Measurements from ENCODE around the gene TLR6. TPM values are rescaled to one million over a fixed set of nuclear protein-coding genes. Genes with fewer than 3 reads are reported as not detected.

TLR6 gene
- total RNA-seq, 1 experiment from 2014 or later = 4.8 TPM

- no peaks in the 10 kb centered on the region for H3K4me1 ChIP-seq (ENCODE audit: control insufficient read depth in 1 of 2, insufficient read depth in 2 of 2, low read length in 2 of 2)
- H3K4me2 ChIP-seq (ENCODE audit: low read length) = no peak overlapping the region
- no peak overlapping the region for H3K27ac ChIP-seq (ENCODE audit: low read depth, low read length)
- H4K20me1 ChIP-seq (ENCODE audit: insufficient read depth) = no peaks in the 10 kb centered on the region
- no peak for TF ChIP-seq ZFX (IDR thresholded peaks at IDR 0.05)
- no peak for TF ChIP-seq ZNF274 (IDR thresholded peaks at IDR 0.05; ENCODE audit: low read depth, low read length)
- TF ChIP-seq EGR1 (IDR thresholded peaks at IDR 0.05; ENCODE audit: low read depth) = no peak
- TF ChIP-seq POLR2AphosphoS5 (IDR thresholded peaks at IDR 0.05; ENCODE audit: low read depth, low read length) = no peak
- no peak for TF ChIP-seq EZH2 (IDR thresholded peaks at IDR 0.05)
- no peak for TF ChIP-seq POLR2A (IDR thresholded peaks at IDR 0.05; ENCODE audit: borderline replicate concordance, extremely low read depth, insufficient read depth, insufficient read length)
- TF ChIP-seq SP1 (IDR thresholded peaks at IDR 0.05; ENCODE audit: low read depth) = no peak
- TF ChIP-seq YY1 (IDR thresholded peaks at IDR 0.05; ENCODE audit: extremely low read depth, insufficient replicate concordance, low read depth, low read length) = no peak
- no peak for TF ChIP-seq JUND (IDR thresholded peaks at IDR 0.05)
- TF ChIP-seq SIN3A (IDR thresholded peaks at IDR 0.05; ENCODE audit: low read depth) = no peak
- TF ChIP-seq SRF (IDR thresholded peaks at IDR 0.05; ENCODE audit: low read depth) = no peak
- no peak for TF ChIP-seq MAX (IDR thresholded peaks at IDR 0.05)
- no peak for TF ChIP-seq CEBPB (IDR thresholded peaks at IDR 0.05; ENCODE audit: low read depth)
- no peak for TF ChIP-seq ATF3 (IDR thresholded peaks at IDR 0.05)
- no peak for TF ChIP-seq RAD21 (IDR thresholded peaks at IDR 0.05; ENCODE audit: low read depth)
- H3K27me3 ChIP-seq (ENCODE audit: insufficient read depth, low read length) = no peaks in the 10 kb centered on the region
- POLR2A ChIA-PET = no interaction called here
- H3K9ac ChIP-seq (ENCODE audit: low read length) = no peak overlapping the region
- intact Hi-C loops (cut with micrococcal nuclease) = no loop called here
- no peaks in the 10 kb centered on the region for H3K9me3 ChIP-seq (ENCODE audit: control insufficient read depth in 1 of 2, insufficient read depth in 1 of 2, low read depth in 1 of 2, low read length in 2 of 2)
- H3K79me2 ChIP-seq (ENCODE audit: insufficient read depth, low read length) = no peaks in the 10 kb centered on the region
- RAD21 ChIA-PET (ENCODE audit: low non-redundant PET in 1 of 2, low total read pairs in 2 of 2, uncharacterized antibody in 2 of 2, unreplicated experiment in 2 of 2) = no interaction called here
- BruUV-seq (replicated peaks) = no TSS peak
- H3K9me2 ChIP-seq (ENCODE audit: insufficient read depth) = no peaks in the 10 kb centered on the region
- CTCF ChIA-PET = no interaction called here
- no peak for DNase-seq (ENCODE audit: low read depth, low spot score)
- no peak overlapping the region for H3K4me3 ChIP-seq (replicated peaks in 1 of 2; ENCODE audit: low read depth in 1 of 2, low read length in 2 of 2)
- no peaks in the 10 kb centered on the region for H3K36me3 ChIP-seq (ENCODE audit: control insufficient read depth in 1 of 2, insufficient read depth in 2 of 2, low read length in 2 of 2)
- no peak for ATAC-seq
- no peak overlapping the region for H2AFZ ChIP-seq (ENCODE audit: low read depth, low read length, poor library complexity, severe bottlenecking)
Measured at GRCh38 chr4:38842994-38843393, 13.6 kb downstream of the TLR6 start.
